Hepatocyte (in vitro differentiated cells): ENCODE data around the gene DAND5.
A peak's percentile ranks its signal among the peaks of the same experiment; 100 is the strongest.

Experiments used
- CTCF ChIP-seq: fragments of 200-600 bp; sonication (generic); IDR thresholded peaks from 2 replicates; pipeline ENCODE4 v1.5.1; 2016; ENCODE audit warnings: antibody characterized with exemption, mild to moderate bottlenecking; ENCODE audit not compliant: poor library complexity
- EZH2 ChIP-seq: fragments of 200-600 bp; sonication (generic); IDR thresholded peaks from 2 replicates; pipeline ENCODE4 v1.6.1; 2016; ENCODE audit warnings: antibody characterized with exemption, mild to moderate bottlenecking, borderline replicate concordance

DNA sequence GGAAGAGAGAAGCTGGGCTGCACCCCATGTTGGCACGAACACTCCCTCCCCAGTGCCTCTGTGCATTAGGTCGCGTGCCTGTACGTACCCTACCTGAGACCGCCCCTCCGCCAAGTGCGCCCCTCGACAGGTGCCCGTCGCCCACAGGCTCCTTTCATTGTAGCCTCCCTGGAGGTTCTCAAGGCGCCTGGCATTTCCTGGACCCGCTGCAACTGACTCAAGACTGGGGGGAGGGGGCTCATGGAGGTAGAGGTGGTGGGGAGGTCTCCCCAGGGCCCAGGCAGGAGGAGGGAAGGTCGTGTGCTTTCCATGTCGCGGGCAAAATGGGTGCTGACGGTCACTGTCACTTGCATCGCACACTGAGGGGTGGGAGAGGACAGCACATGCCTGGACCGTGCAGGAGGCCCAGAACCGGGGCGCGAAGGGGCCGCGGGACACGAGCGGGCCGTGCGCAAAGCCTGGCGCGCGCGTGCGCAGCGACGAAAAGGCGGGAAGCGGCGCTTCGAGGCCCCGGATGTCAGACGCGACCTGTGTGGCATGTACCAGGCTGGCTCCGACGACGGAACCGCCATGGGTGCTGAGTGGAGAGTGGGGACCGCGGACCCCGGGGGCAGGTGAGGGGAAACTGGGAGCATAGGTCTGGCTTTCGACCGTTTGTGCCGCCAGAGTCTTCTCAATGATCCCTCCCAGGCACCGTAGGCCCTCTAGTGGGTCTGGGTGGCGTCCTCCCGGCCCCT is 42.4 kb downstream of the DAND5 start:
- TF ChIP-seq CTCF, result no peak
- TF ChIP-seq EZH2, result peak; percentile 21
